Esophagus muscularis mucosa (tissue), 3 donors: ENCODE measurements around the gene MAN1A2.

Experiments
- CTCF ChIP-seq, 3 experiments: fragments of 200-600 bp in 2 of 3; fragments of 450-650 bp in 1 of 3; sonication (generic) in 2 of 3; IDR thresholded peaks; one replicate each; pipeline ENCODE4 v1.5.1; 2017 to 2019; ENCODE audit warnings: antibody characterized with exemption in 3 of 3, mild to moderate bottlenecking in 2 of 3, moderate library complexity in 1 of 3
- POLR2AphosphoS5 ChIP-seq, 2 donors: sonication (generic); formaldehyde crosslinking; IDR thresholded peaks; one replicate each; pipeline ENCODE4 v1.6.1; 2017; ENCODE audit warnings: antibody characterized with exemption in 2 of 2

DNA sequence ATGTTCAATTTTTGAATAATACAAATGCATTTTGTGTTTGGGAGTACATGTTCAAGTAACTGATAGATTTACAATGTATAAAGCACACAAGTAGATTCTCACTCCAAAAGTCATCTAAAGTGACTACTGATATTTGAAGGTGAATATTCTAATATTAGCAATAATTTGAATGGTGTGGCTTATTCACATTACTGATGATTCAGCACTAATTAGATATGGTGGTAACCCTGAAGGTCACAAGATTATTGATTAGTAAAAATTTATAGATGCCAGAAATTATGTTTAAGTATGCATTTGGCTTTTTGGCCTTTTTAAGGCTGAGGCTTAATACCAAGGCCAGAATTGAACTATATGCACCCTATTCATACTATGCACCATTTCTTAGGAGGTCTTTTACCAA, 186.2 kb downstream of the MAN1A2 start:
- TF ChIP-seq CTCF (IDR thresholded peaks at IDR 0.05), result no peak
- TF ChIP-seq POLR2AphosphoS5 (IDR thresholded peaks at IDR 0.05), result no peak
